H9 (cell line): ENCODE measurements around the gene HYAL3. TPM values are rescaled to one million over a fixed set of nuclear protein-coding genes. Genes with fewer than 3 reads are reported as not detected.

Experiments
- DNase-seq: peaks from one replicate; pipeline ENCODE4 v3.0.0-alpha.2; 2017
- H2AFZ ChIP-seq: one replicate; pipeline ENCODE4 v1.6.1; 2013; ENCODE audit warnings: mild to moderate bottlenecking, low read length, control low read depth, moderate library complexity
- H2AK5ac ChIP-seq: 2 replicates; pipeline ENCODE4 v1.6.1; 2013; ENCODE audit warnings: low read length, control low read depth, mixed read lengths; ENCODE audit not compliant: insufficient read length
- H2BK120ac ChIP-seq: one replicate; pipeline ENCODE4 v1.6.1; 2013; ENCODE audit warnings: low read depth, mild to moderate bottlenecking, low read length, control low read depth, inconsistent platforms; ENCODE audit not compliant: poor library complexity, severe bottlenecking
- H2BK12ac ChIP-seq: 2 replicates; pipeline ENCODE4 v1.6.1; 2013; ENCODE audit warnings: low read length, control low read depth, mixed read lengths, low read depth; ENCODE audit not compliant: insufficient read length
- H2BK15ac ChIP-seq: 2 replicates; pipeline ENCODE4 v1.6.1; 2013; ENCODE audit warnings: low read depth, low read length, control low read depth
- H2BK20ac ChIP-seq: one replicate; pipeline ENCODE4 v1.6.1; 2013; ENCODE audit warnings: low read depth, mild to moderate bottlenecking, low read length, control low read depth, inconsistent platforms; ENCODE audit not compliant: poor library complexity, severe bottlenecking
- H2BK5ac ChIP-seq: 2 replicates; pipeline ENCODE4 v1.6.1; 2013; ENCODE audit warnings: low read length, control low read depth, mixed read lengths; ENCODE audit not compliant: insufficient read length
- H3K14ac ChIP-seq: 2 replicates; pipeline ENCODE4 v1.6.1; 2013; ENCODE audit warnings: low read length, control low read depth; ENCODE audit not compliant: insufficient read depth
- H3K18ac ChIP-seq: 2 replicates; pipeline ENCODE4 v1.6.1; 2013; ENCODE audit warnings: low read depth, mild to moderate bottlenecking, mixed read lengths, low read length, control low read depth; ENCODE audit not compliant: insufficient read length
- H3K23ac ChIP-seq: 2 replicates; pipeline ENCODE4 v1.6.1; 2013; ENCODE audit warnings: low read length, control low read depth, mixed read lengths, low read depth; ENCODE audit not compliant: insufficient read length
- H3K23me2 ChIP-seq: 2 replicates; pipeline ENCODE4 v1.6.1; 2013; ENCODE audit warnings: low read depth, mild to moderate bottlenecking, mixed read lengths, low read length, control low read depth; ENCODE audit not compliant: insufficient read length, poor library complexity, severe bottlenecking
- H3K27ac ChIP-seq: 2 replicates; pipeline ENCODE4 v1.5.1; 2013; ENCODE audit warnings: low read length, control low read depth, mixed read lengths, low read depth; ENCODE audit not compliant: insufficient read length
- H3K27me3 ChIP-seq: 2 replicates; pipeline ENCODE4 v1.6.1; 2013; ENCODE audit warnings: low read length, control low read depth, inconsistent platforms; ENCODE audit not compliant: insufficient read depth
- H3K4ac ChIP-seq: 2 replicates; pipeline ENCODE4 v1.6.1; 2013; ENCODE audit warnings: low read depth, mild to moderate bottlenecking, control low read depth, inconsistent platforms, low read length, moderate library complexity
- H3K4me1 ChIP-seq: 2 replicates; pipeline ENCODE4 v1.6.1; 2013; ENCODE audit warnings: low read length, control low read depth, inconsistent platforms; ENCODE audit not compliant: insufficient read depth
- H3K4me2 ChIP-seq: 2 replicates; pipeline ENCODE4 v1.6.1; 2013; ENCODE audit warnings: low read length, control low read depth, mixed read lengths; ENCODE audit not compliant: insufficient read length, insufficient read depth
- H3K56ac ChIP-seq: 2 replicates; pipeline ENCODE4 v1.6.1; 2013; ENCODE audit warnings: low read depth, mild to moderate bottlenecking, mixed read lengths, low read length, control low read depth; ENCODE audit not compliant: insufficient read length
- H3K79me1 ChIP-seq: 2 replicates; pipeline ENCODE4 v1.6.1; 2013; ENCODE audit warnings: low read depth, mild to moderate bottlenecking, moderate library complexity, low read length, control low read depth, inconsistent platforms; ENCODE audit not compliant: insufficient read depth, poor library complexity, severe bottlenecking
- H3K79me2 ChIP-seq: 2 replicates; pipeline ENCODE4 v1.6.1; 2013; ENCODE audit warnings: low read length, control low read depth, inconsistent platforms; ENCODE audit not compliant: insufficient read depth
- H3K9ac ChIP-seq: 2 replicates; pipeline ENCODE4 v1.6.1; 2013; ENCODE audit warnings: low read length, control low read depth, mixed read lengths; ENCODE audit not compliant: insufficient read length; ENCODE audit errors: extremely low read depth
- H3K9me3 ChIP-seq: one replicate; pipeline ENCODE4 v1.6.1; 2013; ENCODE audit warnings: low read depth, low read length, inconsistent platforms; ENCODE audit not compliant: control insufficient read depth
- H3T11ph ChIP-seq: one replicate; pipeline ENCODE4 v1.6.1; 2013; ENCODE audit warnings: mild to moderate bottlenecking, low read length, control low read depth, inconsistent platforms
- H4K20me1 ChIP-seq: one replicate; pipeline ENCODE4 v1.6.1; 2013; ENCODE audit not compliant: control insufficient read depth, insufficient read length, insufficient read depth
- H4K5ac ChIP-seq: 2 replicates; pipeline ENCODE4 v1.6.1; 2013; ENCODE audit warnings: low read depth, mild to moderate bottlenecking, mixed read lengths, low read length, control low read depth; ENCODE audit not compliant: insufficient read length
- H4K8ac ChIP-seq: replicated peaks from 2 replicates; pipeline ENCODE4 v1.6.1; 2013; ENCODE audit warnings: low read length, control low read depth, mixed read lengths, low read depth; ENCODE audit not compliant: insufficient read length
- H4K91ac ChIP-seq: 2 replicates; pipeline ENCODE4 v1.6.1; 2013; ENCODE audit warnings: low read depth, mild to moderate bottlenecking, moderate library complexity, mixed read lengths, low read length, control low read depth; ENCODE audit not compliant: insufficient read length
- H3K27ac Mint-ChIP-seq, 3 experiments: 2 replicates in 2 of 3; 3 replicates in 1 of 3; pipeline ENCODE4 v1.8.0; 2020 to 2021; ENCODE audit warnings: mixed read lengths in 3 of 3, mild to moderate bottlenecking in 1 of 3, moderate library complexity in 1 of 3
- H3K27me3 Mint-ChIP-seq: 2 replicates; pipeline ENCODE4 v1.8.0; 2021; ENCODE audit warnings: low read depth, mild to moderate bottlenecking, moderate library complexity, mixed read lengths
- H3K36me3 Mint-ChIP-seq, 3 experiments: 2 replicates in 2 of 3; 3 replicates in 1 of 3; pipeline ENCODE4 v1.8.0; 2020 to 2021; ENCODE audit warnings: low read depth in 3 of 3, mixed read lengths in 3 of 3; ENCODE audit not compliant: insufficient read depth in 1 of 3
- H3K4me1 Mint-ChIP-seq, 2 experiments: 2 replicates each; pipeline ENCODE4 v1.8.0; 2020; ENCODE audit warnings: mixed read lengths in 2 of 2
- H3K4me3 Mint-ChIP-seq, 2 experiments: 2 replicates in 1 of 2; 3 replicates in 1 of 2; pipeline ENCODE4 v1.8.0; 2020 to 2021; ENCODE audit warnings: mild to moderate bottlenecking in 2 of 2, mixed read lengths in 2 of 2, moderate library complexity in 1 of 2
- H3K9me3 Mint-ChIP-seq, 2 experiments: 2 replicates in 1 of 2; 3 replicates in 1 of 2; pipeline ENCODE4 v1.8.0; 2020; ENCODE audit warnings: mild to moderate bottlenecking in 2 of 2, mixed read lengths in 2 of 2, moderate library complexity in 1 of 2
- WGBS: extraction: QIAGEN DNeasy Blood & Tissue Kit; methylation state at CpG from one replicate; pipeline ENCODE4 v1.1.7; 2013; ENCODE audit warnings: missing lambda C conversion rate, low lambda C conversion rate, mixed read lengths; ENCODE audit not compliant: insufficient read length; ENCODE audit errors: extremely low coverage; 5-methylcytosine and 5-hydroxymethylcytosine counted together
- total RNA-seq: library from RNA; stranded (reverse); gene quantifications from 2 replicates; pipeline ENCODE4 v1.2.1, GENCODE V29; 2021
- TF ChIP-seq, protein P1 (sequence below): fragments of 200-600 bp; sonication (generic); conservative IDR thresholded peaks from 3 replicates; pipeline ENCODE4 v1.8.0; 2021; ENCODE audit warnings: antibody characterized with exemption, mild to moderate bottlenecking

The HYAL3 gene
- total RNA-seq, 1 experiment from 2014 or later = 3.1 TPM

DNA sequence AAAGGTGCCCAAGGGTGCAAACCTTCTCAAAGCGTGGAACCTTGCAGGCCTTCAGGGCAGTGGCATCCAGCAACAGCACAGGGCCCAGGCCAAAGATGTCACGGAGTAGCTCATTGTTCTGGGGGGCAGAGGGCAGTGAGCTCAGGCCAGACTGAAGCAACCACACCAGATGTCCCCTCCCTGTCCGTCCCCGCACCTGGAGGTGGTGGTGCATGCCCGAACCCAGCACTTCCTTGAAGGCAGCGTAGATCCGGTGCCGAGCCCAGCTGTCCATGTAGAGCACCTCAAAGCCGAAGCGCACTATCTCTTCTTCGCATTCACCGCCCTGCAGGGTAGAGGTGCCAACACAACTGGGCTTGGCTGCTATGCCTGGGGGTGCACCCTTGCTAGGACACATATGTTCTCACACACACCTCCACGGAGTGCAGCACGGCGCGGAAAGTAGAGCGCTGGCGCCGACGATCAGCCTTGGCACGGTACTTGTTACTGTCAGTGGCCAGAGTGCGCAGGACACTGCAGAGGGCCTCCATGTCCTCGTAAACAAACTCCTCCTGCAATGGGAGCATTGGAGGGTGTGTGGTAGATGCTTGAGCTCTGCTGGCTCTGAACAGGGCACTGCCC, 10.7 kb downstream of the HYAL3 start:
- no peak overlapping the region for H3K18ac ChIP-seq
- H3K56ac ChIP-seq = no peak overlapping the region
- no peaks in the 10 kb centered on the region for H3K9me3 ChIP-seq
- peaks cover 3% of the 10 kb centered on the region; the same call in 1 of the 2 replicates for H3K79me2 ChIP-seq
- H3K23me2 ChIP-seq = peaks cover 5% of the 10 kb centered on the region
- H2BK15ac ChIP-seq = no peak overlapping the region
- H3K9ac ChIP-seq = no peak overlapping the region
- H2AK5ac ChIP-seq = no peak overlapping the region
- H4K5ac ChIP-seq = no peak overlapping the region
- no CpG with 5 or more reads among the region's 23 CpGs for WGBS
- H3K23ac ChIP-seq = no peak overlapping the region
- no peak overlapping the region for H3K4ac ChIP-seq
- no peak overlapping the region for H2BK5ac ChIP-seq
- no peak overlapping the region for H3T11ph ChIP-seq
- peaks cover 11% of the 10 kb centered on the region in 2 experiments for H3K4me1 Mint-ChIP-seq
- no peak overlapping the region for H4K91ac ChIP-seq
- H2BK20ac ChIP-seq = no peak overlapping the region
- no peaks in the 10 kb centered on the region for H4K20me1 ChIP-seq
- H3K4me1 ChIP-seq = no peaks in the 10 kb centered on the region
- no peak overlapping the region for H2BK120ac ChIP-seq
- H3K36me3 Mint-ChIP-seq = peaks cover 26 to 44% (median 40%) of the 10 kb centered on the region in 3 experiments; a peak in 6 of 7 replicates
- H3K79me1 ChIP-seq = no peaks in the 10 kb centered on the region
- no peak overlapping the region for H3K27ac Mint-ChIP-seq
- no peaks in the 10 kb centered on the region; a peak in 1 of 5 replicates for H3K9me3 Mint-ChIP-seq
- no peak overlapping the region for H4K8ac ChIP-seq
- TF ChIP-seq, protein P1, sequence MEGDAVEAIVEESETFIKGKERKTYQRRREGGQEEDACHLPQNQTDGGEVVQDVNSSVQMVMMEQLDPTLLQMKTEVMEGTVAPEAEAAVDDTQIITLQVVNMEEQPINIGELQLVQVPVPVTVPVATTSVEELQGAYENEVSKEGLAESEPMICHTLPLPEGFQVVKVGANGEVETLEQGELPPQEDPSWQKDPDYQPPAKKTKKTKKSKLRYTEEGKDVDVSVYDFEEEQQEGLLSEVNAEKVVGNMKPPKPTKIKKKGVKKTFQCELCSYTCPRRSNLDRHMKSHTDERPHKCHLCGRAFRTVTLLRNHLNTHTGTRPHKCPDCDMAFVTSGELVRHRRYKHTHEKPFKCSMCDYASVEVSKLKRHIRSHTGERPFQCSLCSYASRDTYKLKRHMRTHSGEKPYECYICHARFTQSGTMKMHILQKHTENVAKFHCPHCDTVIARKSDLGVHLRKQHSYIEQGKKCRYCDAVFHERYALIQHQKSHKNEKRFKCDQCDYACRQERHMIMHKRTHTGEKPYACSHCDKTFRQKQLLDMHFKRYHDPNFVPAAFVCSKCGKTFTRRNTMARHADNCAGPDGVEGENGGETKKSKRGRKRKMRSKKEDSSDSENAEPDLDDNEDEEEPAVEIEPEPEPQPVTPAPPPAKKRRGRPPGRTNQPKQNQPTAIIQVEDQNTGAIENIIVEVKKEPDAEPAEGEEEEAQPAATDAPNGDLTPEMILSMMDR = no peak
- no peak overlapping the region for H2BK12ac ChIP-seq
- H3K27me3 Mint-ChIP-seq = no peaks in the 10 kb centered on the region
- no peak overlapping the region for H3K14ac ChIP-seq
- H2AFZ ChIP-seq = no peak overlapping the region
- no peak overlapping the region for H3K4me3 Mint-ChIP-seq
- H3K4me2 ChIP-seq = no peak overlapping the region
- no peak for DNase-seq
- no peaks in the 10 kb centered on the region for H3K27me3 ChIP-seq
- no peak overlapping the region for H3K27ac ChIP-seq
